Stimulated activated CD8-positive, alpha-beta memory T cell treated with anti-CD3 and anti-CD28 coated beads, Interleukin-4, amount 100 ng/mL, for 24 hours (primary cell): ENCODE data around the gene PTBP1.

ENCODE experiments used
- DNase-seq: peaks from one replicate; pipeline ENCODE4 v3.0.0-alpha.2; 2020; ENCODE audit warnings: low read depth

The PTBP1 gene

GRCh38 chr19:796692-797527 lies at the start of gene PTBP1:
PTBP1 (plus strand) TSS chr19:797452; CDS start chr19:797498, 46 bp downstream.
- peak; percentile 98 for DNase-seq

- DNase-seq, result no peak
Observed at GRCh38 chr19:748274-748598, 49.0 kb upstream of the PTBP1 start.

DNA sequence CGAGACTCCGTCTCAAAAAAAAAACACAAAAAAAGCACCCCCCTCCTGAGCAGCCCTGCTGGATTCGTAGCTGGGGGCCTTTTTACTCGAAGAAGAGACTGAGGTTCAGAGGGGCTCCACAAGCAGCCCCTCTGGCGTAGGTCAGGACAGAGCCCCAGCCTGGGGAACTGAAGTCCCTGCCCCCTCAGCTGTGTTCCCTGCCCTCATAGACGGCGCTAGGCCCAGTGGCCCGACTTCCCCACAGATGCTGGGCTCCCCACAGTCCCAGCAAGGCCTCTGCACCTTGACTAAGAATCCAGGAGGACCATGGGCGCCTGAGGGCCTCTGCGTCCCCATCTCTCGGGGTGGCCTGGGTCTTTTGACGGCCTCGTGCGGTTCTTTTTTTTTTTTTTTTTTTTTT lies 47.4 kb upstream of the PTBP1 start:
- no peak for DNase-seq

DNA sequence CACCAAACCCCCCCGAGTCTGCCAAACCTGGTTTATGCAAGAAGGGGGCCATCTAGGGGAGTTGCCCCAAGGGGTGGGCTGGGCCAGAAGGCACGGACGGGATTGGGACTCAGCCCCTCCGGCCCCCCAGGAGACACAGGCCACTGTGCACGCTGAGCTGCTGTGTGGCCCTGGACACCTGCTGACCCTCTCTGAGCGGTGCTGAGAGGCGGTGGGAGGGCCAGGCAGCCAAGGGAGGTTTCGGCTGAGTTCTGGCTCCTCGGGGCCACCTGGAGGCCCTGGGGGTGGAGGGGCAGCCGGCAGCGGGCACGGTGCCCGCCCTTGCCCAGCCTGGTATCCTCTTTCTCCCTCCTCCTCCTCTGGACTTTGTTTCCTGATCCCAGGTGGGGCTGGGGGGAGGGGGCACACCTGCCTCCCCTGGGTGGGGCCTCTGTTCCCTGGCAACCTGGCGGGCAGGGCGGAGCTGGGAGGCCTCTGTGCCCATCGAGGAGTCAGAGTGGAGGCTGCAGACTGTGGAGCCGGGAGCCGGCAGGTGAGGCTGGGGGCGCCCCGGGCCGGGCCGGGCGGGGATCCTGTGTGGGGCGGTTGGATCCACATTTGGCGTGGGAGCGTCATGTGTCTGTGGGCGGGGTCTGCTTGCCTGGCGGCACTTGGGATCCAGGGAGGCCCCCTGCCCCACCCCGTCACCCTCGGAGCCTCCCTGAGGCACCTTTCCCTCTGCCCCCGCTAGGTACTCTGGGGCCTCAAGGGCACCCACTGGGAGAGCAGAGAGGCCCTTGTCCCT lies 46.4 kb upstream of the PTBP1 start, which contains the start of gene MISP:
TSS of gene MISP (plus strand) at position 473 of the 784 bp plus-strand sequence. CDS start 5,835 bp downstream, outside the sequence.
- DNase-seq, result no peak

DNA sequence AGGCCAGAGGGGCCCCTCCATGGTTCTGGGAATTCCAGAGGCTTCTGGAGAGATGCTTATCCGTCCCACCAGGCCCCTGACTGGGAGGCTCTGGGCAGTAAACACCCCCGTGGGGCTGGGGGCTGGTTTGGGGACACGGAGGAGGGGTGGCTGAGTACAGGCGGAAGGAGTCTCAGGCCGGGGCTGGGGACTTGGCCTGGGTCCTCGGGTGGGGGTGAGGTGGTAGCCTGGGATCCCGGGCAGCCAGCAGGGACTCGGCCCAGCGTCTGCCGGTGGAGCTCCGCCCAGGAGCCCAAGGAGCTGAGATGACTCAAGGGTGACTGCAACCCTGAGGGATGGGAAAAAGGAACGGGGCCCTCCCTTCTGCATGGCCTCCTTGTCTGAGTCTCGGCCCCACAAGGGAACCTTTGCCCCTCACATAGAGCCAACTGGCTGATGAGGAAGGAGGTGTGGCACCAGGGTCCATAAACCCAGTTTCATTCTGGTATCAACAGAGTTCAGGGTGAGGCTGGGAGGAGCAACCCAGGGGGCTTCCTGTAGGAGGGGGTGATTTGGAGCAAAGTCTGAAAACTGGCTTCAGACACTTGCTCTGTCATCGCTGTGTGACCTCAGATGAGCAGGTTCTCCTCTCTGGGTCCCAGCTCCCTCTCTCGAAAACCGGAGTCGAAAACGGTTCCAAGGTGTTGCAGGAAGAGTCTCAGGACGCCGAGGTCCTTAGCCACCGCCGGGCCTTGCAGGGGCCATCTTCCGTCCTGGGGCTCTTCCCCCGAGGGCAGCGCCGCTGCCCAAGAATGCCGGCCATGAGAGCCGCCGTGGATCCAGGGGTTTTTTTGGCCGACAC lies 45.5 kb upstream of the PTBP1 start:
- no peak for DNase-seq

DNA sequence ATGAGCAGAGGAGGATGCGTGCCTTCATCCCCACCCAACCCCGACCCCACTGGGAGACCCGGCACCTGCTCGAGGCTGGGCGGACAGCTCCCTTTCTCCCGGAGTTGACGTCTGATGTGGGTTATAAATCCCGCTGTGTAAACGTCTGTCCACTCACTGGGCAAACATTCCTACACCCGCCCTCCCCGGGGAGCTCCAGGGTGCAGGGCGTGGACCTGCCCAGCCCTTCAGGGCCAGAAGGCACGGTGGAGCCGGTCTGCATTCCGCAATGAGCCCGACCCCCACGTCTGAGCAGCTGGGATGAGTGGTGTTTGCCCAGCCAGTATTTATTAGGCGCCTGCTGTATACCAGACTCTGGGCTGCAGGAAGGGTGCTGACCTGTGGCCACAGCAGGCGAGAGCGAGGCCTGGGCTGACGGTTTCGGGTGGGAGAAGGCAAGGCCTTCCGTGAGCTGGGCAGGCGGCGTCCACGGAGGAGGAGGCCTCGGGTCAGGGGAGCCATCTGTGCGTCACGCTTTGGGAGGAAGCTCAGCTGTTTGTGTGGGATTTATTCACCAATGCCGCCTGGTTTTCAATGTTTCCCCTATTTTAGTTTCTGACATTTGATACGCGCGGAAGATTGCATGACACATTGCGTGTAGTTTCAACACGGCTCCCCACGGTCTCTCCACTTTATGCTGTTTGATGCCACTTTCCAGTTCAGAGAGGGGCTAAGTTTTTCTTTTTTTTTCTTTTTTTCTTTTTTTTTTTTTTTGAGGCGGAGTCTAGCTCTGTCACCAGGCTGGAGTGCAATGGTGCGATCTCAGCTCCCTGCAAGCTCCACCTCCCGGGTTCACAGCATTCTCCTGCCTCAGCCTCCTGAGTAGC lies 44.4 kb upstream of the PTBP1 start:
- no peak for DNase-seq

DNA sequence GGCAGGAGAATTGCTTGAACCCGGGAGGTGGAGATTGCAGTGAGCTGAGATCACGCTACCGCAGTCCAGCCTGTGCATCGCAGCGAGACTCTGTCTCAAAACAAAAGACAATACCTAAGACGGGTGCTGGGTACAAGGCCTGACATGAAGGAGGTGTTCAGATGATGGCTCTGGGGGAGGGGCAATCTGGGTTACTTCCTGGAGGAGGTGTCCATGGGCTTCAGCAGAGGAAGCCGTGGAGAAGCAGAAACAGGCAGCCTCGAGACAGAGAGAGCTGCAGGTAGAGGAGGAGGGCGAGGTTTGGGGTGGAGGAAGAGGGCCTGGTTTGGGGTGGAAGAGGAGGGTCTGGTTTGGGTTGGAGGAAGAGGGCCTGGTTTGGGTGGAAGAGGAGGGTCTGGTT lies 42.7 kb upstream of the PTBP1 start:
- no peak for DNase-seq

DNA sequence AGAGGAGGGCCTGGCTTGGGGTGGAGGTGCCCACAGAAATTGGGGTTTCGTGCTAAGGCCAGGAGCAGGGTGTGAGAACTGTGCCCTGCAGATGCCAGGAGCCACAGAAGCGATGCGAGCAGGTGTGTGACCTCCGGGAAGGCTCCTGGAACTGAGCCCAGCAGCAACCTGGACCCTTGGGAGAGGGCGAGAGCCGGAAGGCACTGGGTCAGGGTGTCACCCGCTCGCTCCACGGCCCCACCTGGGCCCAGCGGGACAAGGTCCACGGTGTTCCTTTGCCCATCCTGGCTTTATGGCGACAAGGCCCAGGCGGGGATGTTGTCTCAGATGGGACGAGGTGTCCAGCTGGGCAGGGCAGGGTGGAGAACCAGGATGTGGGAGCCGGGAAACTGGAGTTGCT lies 42.2 kb upstream of the PTBP1 start:
- DNase-seq, result no peak

GRCh38 chr19:756236-756635 lies 41.0 kb upstream of the PTBP1 start:
- DNase-seq, result no peak

DNA sequence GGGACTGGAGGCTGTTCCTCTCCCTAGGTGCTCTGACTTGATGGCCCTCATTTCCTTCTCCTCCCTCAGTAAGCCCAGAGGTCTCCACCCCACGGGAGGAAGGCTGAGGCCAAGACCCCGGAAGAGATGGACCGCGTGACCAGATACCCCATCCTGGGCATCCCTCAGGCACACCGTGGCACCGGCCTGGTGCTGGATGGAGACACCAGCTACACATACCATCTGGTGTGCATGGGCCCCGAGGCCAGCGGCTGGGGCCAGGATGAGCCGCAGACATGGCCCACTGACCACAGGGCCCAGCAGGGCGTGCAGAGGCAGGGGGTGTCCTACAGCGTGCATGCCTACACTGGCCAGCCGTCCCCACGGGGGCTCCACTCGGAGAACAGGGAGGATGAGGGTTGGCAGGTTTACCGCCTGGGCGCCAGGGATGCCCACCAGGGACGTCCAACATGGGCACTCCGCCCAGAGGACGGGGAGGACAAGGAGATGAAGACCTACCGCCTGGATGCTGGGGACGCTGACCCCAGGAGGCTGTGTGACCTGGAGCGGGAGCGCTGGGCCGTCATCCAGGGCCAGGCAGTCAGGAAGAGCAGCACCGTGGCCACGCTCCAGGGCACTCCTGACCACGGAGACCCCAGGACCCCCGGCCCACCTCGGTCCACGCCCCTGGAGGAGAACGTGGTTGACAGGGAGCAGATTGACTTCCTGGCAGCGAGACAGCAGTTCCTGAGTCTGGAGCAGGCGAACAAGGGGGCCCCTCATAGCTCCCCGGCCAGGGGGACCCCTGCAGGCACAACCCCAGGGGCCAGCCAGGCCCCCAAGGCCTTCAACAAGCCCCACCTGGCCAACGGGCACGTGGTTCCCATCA lies 40.2 kb upstream of the PTBP1 start:
- no peak for DNase-seq

- DNase-seq, result no peak
Observed at GRCh38 chr19:757811-758668, 39.2 kb upstream of the PTBP1 start.

GRCh38 chr19:763181-763580 lies 34.1 kb upstream of the PTBP1 start:
- no peak for DNase-seq

DNA sequence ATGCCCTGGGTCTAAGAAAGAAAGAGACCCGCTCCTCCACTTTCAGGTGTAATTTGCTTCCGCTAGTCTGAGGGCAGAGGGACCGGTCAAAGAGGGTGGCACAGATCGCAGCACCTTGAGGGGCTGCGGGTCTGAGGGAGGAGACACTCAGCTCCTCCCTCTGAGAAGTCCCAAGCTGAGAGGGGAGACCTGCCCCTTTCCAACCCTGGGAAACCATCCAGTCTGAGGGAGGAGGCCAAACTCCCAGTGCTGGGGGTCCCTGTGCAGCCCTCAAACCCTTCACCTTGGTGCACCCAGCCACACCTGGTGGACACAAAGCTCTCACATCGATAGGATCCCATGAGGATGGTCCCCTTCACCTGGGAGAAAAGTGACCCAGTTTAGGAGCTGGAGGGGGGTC lies 33.4 kb upstream of the PTBP1 start:
- DNase-seq, result no peak

DNA sequence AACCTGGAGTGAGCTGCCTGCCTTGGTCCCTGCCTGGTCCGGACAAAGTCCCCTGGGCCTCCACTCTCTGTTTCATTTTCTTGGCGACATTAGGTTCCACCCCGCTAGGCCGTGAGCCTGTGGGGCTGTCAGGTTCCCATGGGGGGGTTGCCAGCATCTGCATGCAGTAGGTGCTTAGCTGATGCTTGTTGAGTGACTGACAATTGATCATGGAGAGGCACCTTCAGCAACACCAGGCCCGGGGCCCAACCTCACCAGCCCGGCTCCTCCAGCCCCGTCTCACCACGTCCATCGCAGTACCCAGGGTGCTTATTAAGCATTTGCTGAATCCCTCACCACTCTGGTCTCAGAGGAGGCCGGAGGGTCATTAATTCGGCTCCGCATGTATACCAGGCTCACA lies 33.0 kb upstream of the PTBP1 start:
- no peak for DNase-seq

DNA sequence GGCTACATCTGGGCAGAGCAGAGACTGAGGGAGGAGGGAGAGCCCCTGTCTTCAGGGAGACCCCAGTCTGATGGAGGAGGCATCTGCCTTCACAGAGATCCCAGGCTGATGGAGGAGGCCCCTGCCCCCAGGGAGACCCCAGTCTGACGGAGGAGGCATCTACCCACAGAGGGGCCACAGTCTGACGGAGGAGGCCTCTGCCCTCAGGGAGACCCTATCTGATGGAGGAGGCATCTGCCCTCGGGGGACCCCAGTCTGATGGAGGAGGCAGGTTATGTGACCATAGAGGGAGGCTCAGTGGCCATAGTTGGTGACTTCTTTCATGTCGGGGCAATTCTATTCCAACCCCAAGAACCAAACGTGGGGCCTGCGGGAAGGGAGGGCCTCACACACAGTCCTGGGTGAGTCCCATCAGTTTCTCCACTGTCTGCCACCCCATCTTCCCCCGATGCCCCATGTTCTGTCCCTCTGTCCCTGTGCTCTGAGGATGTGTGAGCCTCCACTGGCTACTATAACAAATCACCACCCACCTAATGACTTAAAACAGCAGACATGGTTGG lies 32.0 kb upstream of the PTBP1 start:
- DNase-seq, result no peak

GRCh38 chr19:768424-768823 lies 28.8 kb upstream of the PTBP1 start:
- DNase-seq, result no peak

- no peak for DNase-seq
Observed at GRCh38 chr19:769616-770015, 27.6 kb upstream of the PTBP1 start.

DNA sequence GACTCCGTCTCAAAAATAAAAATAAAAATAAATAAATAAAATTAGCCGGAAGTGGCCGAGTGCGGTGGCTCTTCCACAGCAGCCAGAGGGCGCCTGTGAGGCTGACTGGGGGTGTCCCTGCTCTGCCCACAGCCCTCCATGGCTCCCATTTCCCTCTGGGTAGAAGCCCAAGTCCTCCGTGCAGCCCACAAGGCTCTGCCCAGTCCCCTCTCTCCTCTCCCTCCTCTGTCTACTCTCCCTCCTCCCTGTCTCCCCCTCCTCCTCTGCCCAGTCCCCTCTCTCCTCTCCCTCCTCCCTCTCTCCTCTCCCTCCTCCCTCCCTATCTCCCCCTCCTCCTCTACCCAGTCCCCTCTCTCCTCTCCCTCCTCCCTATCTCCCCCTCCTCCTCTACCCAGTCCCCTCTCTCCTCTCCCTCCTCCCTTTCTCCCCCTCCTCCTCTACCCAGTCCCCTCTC lies 25.9 kb upstream of the PTBP1 start:
- DNase-seq, result peak; percentile 9

DNA sequence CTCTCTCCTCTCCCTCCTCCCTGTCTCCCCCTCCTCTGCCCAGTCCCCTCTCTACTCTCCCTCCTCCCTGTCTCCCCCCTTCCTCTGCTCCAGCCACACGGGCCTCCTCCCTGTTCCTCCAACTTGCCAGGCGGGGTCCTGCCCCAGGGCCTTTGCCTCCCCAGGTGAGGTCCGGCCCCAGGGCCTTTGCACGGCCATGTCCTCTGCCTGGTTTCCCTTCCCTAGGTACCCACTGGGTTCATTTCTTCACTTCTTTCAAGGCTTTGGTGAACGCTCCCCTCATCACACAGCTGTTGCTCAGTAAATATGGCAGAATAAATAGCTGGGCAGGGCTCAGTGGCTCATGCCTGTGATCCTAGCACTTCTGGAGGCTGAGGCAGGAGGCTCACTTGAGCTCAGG lies 25.2 kb upstream of the PTBP1 start:
- no peak for DNase-seq
